NCI-H1694 treated with DMSO at 0.1 percent for 48 hours (cell line): ENCODE data around the gene ABCG1.
A peak's percentile ranks its signal among the peaks of the same experiment; 100 is the strongest.

Source experiments
- DNase-seq: peaks from one replicate; lab custom pipeline; 2025; lab: John Stamatoyannopoulos, UW

The ABCG1 gene

GRCh38 chr21:42232176-42232825 is 13.4 kb downstream of the ABCG1 start:
- DNase-seq: no peak

DNA sequence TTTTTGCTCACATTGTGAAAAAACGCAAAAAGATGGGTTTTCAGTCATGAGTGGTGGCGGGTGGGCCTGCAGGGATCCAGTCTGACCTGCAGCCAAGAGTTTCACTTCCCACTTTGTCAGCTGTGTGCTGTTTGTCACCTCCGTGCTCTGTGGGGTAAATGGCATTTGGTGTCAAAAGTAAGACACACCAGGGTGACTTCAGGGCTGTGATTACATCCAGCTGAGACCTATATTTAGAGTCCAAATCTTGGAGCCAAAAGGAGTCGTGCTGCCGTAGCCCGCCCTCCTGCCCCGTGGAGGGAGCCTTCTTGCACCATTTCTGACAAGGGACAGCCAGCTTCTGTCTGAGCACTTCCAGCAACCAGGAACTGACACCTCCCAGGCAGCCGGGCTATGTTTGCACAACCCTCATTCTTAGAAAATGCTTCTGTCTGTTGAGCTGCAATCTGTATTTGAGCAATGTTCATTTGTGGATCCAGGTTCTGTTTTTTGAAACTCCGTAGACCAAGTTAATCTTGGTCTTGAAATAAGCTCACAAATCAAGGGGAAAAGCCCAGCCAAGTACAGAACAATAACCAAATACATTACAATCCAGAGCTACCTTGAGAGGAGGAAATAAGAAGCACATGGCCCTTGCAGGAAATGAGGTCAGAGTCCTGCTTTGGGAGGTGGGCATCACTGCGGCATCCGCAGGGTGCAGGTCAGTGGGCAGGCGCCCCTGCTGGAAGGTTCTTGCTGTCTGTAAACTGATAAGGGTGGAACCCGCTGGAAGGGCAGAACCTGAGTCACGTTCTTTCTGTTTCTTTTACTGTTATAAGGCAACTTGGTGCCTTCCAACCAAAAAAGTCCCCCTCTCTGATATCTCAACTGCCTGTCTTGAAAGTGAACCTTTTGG is 14.4 kb downstream of the ABCG1 start:
- no peak for DNase-seq

DNA sequence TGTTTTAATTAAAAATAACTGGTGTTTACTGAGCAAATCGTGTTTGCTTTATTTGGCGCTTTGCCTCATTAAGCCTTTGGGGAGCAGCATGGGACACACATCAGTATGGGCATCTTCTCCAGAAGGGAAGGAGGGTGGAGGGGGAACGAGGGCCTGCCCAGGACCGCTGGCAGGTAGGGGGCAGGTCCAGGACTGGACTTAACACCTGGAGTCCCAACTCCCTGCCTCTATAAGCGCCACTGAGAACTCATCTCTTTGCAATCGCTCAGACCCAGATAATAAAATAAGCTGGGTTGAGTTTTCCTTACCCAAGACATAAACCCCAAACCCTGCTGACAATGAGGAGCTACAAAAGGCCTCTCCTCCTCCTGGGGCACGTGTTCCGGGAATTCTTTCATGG is 15.1 kb downstream of the ABCG1 start:
- DNase-seq: no peak

DNA sequence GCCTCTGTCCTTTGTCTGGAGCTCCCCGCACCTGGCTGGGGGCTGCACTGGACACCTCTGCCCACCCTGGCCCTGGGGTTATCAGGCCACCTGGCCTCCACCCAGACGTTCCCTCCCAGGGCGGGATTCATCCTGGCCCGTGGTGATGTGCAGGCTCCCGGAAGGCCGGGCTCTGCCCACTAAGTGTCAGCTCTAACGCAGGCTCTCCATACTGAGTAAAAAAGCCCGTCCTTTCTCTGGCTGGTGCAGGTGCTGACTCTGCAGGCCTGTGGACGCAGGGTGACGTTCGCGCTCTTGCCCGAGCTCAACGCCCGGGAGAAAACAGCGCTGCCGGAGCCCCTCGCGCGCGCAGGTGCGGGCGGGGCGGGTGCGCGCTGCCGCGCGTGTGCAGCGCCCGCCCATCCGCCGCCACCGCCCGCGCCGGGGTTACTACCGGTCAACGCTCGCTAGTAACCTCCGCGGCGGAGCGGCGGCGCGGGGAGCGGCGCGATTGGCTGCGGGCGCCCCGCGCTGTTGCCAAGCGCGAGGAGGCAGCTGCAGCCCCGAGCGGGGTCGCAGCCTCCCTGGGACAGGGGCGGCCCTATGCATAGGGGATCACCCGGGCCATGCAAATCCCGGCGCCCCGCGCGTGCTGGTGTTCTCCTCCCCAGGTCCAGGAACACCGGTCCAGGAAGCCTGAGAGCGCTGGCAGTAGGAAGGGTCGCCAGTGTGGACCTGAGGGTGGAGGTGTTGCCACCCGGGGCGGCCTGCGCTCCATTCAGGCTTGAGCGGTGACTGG is 15.7 kb downstream of the ABCG1 start:
- peak; percentile 52 for DNase-seq

DNA sequence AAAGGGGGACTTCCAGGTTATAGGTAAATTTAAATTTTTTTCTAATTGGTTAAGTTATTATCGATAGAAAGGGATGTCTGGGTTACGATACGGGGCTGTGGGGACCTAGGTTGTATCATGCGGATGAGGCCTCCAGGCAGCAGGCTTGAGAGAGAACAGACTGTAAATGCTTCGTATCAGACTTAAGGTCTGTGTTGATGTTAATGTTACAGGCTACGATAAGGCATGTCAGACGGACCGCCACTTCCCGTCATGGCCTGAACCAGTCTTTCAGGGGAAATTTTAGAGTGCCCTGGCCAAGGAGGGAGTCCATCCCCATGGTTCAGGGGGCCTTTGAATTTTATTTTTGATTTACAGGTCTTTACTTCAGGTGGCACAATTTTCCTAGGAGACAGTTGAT is 16.7 kb downstream of the ABCG1 start:
- DNase-seq: no peak

GRCh38 chr21:42236014-42236413 is 17.1 kb downstream of the ABCG1 start:
- no peak for DNase-seq

DNA sequence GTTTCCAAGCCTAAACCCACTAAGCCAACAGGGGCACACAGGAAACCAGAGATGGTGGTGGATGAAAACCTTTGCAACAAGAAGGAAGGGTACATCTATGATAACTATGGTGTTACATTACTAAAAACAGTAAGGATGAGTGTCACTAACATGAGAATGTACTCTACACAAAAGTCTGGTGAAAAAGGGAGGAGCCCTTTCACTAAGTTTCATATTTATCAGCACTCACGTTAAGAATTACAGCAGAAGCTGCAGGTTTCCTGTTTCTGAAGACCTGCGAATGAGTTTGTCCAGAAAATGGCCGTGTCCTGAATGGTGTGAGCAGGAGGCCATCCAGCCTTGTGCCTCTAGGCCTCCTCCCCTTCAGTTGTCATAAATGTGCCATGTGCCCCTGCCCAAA is 17.8 kb downstream of the ABCG1 start:
- DNase-seq: no peak

DNA sequence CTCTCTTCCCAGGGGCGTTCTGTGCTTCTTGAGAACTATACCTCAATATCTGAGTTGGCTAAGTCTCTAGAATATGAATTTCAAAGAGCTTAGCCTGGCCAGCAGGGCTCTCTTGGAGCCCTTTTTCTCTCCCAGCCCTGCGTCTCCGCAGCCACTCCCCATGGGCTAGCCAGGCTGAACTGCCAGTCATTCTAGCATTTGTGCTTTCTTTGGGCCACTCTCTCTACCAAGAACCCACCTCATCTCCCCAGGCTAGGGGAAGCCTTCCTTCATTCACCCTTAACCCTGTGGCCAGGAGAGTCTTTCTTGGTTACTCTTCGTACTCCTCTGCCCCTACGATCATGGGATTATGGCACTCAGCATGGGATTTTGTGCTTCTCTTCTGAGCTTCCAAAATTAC is 18.2 kb downstream of the ABCG1 start:
- DNase-seq: no peak

DNA sequence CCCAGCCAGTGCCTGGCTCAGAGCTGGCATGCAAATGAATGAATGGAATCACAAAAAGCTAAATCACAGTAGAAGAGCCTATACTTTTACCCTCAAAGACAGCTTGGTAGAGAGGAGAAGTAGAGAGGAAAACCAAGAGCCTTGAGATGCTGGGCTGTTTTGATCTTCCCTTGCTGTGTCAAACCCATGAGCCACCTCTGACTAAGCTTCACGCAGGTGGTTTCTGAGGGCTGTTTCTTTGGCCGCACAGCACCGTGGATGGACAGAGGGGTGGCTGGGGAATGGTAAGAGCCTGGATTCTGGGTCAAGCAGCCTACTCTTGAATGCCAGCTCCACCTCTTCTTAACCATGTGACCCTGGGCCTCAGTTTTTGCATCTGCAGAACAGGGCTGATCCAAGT is 18.6 kb downstream of the ABCG1 start:
- no peak for DNase-seq

GRCh38 chr21:42238185-42238934 is 19.4 kb downstream of the ABCG1 start:
- no peak for DNase-seq

DNA sequence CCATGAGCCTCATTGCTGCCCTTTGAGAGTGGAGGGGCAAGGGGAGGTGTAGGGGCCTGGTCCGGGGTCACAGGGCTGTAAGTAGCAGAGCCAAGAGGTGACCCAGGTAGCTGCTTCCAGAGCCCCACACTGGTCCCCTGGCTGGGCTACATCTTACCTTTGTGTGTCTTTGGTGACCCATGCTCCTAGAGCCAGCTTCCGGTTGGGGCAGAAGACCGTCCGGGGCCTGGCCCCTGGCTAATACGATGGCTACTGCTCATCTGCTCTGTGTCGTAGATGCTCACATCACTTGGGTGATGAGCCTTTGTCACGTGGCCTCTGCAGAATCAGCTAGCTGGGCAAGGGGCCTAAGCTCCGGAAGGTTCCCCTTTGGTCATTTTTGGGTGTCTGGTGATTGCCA is 20.6 kb downstream of the ABCG1 start:
- DNase-seq: no peak

- DNase-seq: no peak
Measured at GRCh38 chr21:42239973-42240372, 21.0 kb downstream of the ABCG1 start.

DNA sequence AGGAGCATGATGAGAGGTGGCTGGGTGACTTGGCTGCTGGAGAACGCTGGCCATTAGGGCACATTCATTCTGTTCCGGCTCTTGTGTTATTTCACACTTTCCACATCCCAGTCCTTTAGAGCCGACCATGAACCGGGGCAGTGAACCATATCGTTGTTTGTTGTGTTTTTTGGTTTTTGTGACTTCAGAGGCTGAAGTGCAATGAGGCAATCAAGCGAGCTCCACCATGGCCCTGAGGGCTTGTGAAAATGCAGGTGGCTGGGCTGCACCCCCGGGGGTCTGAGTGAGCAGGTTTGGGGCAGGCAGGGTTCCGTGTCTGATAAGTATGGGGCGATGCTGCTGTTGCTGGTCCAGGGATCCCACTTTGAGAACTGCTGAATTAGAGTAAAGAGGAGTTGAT is 23.7 kb downstream of the ABCG1 start:
- DNase-seq: no peak

GRCh38 chr21:42243026-42243425 is 24.1 kb downstream of the ABCG1 start:
- no peak for DNase-seq

GRCh38 chr21:42245331-42246193 is 26.6 kb downstream of the ABCG1 start:
- DNase-seq: peak; percentile 86

- DNase-seq: no peak
Measured at GRCh38 chr21:42247716-42248115, 28.8 kb downstream of the ABCG1 start.

GRCh38 chr21:42248241-42248640 is 29.3 kb downstream of the ABCG1 start:
- DNase-seq: no peak

GRCh38 chr21:42248783-42249597 is 30.1 kb downstream of the ABCG1 start:
- DNase-seq: no peak

- no peak for DNase-seq
Measured at GRCh38 chr21:42250422-42251403, 31.8 kb downstream of the ABCG1 start.
